ENCODE data around the gene ZDHHC8.

The ZDHHC8 gene

DNA sequence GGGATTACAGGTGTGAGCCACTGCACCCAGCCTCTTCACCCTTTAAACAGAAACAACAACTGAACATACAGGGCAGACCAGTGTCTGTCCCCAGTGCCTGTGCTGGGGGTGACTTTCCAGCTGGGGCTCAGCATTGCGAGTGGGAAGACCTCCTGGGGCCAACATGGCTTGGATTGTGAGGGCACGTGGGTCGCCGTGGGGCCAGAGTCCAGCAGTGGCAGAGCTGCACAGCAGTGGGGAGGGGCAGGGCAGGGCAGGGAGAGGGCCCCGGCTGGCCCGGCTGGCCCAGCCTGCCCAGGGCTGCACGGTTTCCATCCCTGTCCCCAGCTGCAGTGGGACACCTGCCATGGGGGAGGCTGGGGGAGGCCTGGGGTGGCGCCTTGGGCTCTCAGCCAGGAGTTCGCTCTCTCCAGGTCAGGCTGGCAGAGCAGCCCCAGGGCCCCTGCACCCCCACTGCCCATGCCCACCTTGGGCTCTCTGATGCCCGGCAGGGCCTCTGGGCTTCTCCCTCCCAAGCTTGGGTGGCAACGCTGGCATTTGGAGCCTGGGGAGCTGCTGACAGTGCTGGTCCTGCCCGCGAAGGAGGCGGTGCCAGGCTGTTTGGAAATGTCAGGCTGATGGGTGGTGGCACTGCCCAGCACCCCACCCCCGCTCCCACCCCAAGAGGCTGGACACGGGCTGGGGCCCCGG is 49.7 kb downstream of the ZDHHC8 start:
- Histone ChIP-seq H2BK12ac (ENCODE audit: low read length) (no peak overlapping the region), H3K23ac (ENCODE audit: low read depth, low read length, poor library complexity) (peak overlapping the region; percentile 44), H3K4me3 (ENCODE audit: low read length in 2 of 2) (no peak overlapping the region), H2BK15ac (ENCODE audit: low read length) (no peak overlapping the region), H3K9ac (ENCODE audit: low read depth, low read length, poor library complexity) (no peak overlapping the region), H3K27me3 (ENCODE audit: control insufficient read depth in 3 of 3, insufficient read depth in 3 of 3, low read depth in 1 of 3, low read length in 3 of 3) (peaks cover 0 to 40% (median 0%) of the 10 kb centered on the region in 3 experiments), H3K79me1 (ENCODE audit: low read depth, low read length) (no peaks in the 10 kb centered on the region), H2BK120ac (ENCODE audit: low read depth, low read length) (peak overlapping the region; percentile 31), H3K14ac (ENCODE audit: low read length) (peak overlapping the region; percentile 71), H3K4me1 (ENCODE audit: control insufficient read depth in 2 of 2, insufficient read depth in 1 of 2, low read depth in 1 of 2, low read length in 2 of 2) (peaks cover 0 to 4% of the 10 kb centered on the region in 2 donors), H3K36me3 (replicated peaks in 1 of 2; ENCODE audit: control insufficient read depth in 2 of 2, insufficient read depth in 2 of 2, low read length in 2 of 2) (no peaks in the 10 kb centered on the region), H3K27ac (replicated peaks; ENCODE audit: low read length) (no peak overlapping the region), H2AFZ (ENCODE audit: low read length) (no peak overlapping the region), H4K91ac (ENCODE audit: low read depth, low read length, poor library complexity) (no peak overlapping the region), H3K4me2 (ENCODE audit: insufficient read depth, low read length, poor library complexity, severe bottlenecking) (no peak overlapping the region), H3K9me3 (replicated peaks in 1 of 2; ENCODE audit: control insufficient read depth in 2 of 2, insufficient read depth in 1 of 2, low read depth in 1 of 2, low read length in 2 of 2) (no peaks in the 10 kb centered on the region), H3K18ac (ENCODE audit: low read length) (peak overlapping the region; percentile 27), H2BK5ac (ENCODE audit: low read length) (no peak overlapping the region), H2AK5ac (ENCODE audit: low read depth, low read length) (peak overlapping the region; percentile 46), H3K4ac (ENCODE audit: low read length) (peak overlapping the region; percentile 66), H4K8ac (ENCODE audit: low read depth, low read length) (no peak overlapping the region)
- DNase-seq (ENCODE audit: low spot score), result no peak
- no CpG with 5 or more reads among the region's 17 CpGs for WGBS, 2 donors (ENCODE audit: extremely low coverage in 2 of 2, insufficient read length in 2 of 2, insufficient replicate concordance in 1 of 2)

DNA sequence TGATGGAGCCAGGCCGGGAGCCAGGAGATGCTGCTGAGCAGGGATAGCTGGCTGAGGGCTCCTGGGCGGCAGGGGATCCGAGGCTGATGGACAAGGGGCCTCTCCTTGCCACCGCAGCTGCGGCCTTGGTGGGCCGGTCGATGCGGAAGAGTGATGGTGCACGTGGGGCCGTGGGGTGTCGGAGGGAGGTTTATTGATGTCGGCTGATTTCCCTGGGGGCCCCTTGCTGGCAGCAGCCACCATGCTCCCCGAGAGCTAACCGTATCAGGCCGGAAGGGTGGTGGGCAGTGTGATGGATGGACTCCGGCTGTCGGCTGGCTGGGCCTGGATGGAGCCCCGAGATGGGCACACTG is 50.3 kb downstream of the ZDHHC8 start:
- Histone ChIP-seq H2BK120ac (ENCODE audit: low read depth, low read length) (peak overlapping the region; percentile 31), H3K4me2 (ENCODE audit: insufficient read depth, low read length, poor library complexity, severe bottlenecking) (no peak overlapping the region), H2BK15ac (ENCODE audit: low read length) (no peak overlapping the region), H3K4me1 (ENCODE audit: control insufficient read depth in 2 of 2, insufficient read depth in 1 of 2, low read depth in 1 of 2, low read length in 2 of 2) (peaks cover 0 to 8% of the 10 kb centered on the region in 2 donors), H3K79me1 (ENCODE audit: low read depth, low read length) (no peaks in the 10 kb centered on the region), H3K36me3 (replicated peaks in 1 of 2; ENCODE audit: control insufficient read depth in 2 of 2, insufficient read depth in 2 of 2, low read length in 2 of 2) (no peaks in the 10 kb centered on the region), H2AFZ (ENCODE audit: low read length) (no peak overlapping the region), H3K27ac (replicated peaks; ENCODE audit: low read length) (no peak overlapping the region), H3K18ac (ENCODE audit: low read length) (peak overlapping the region; percentile 71), H2BK5ac (ENCODE audit: low read length) (no peak overlapping the region), H3K4ac (ENCODE audit: low read length) (peak overlapping the region; percentile 66), H3K9me3 (replicated peaks in 1 of 2; ENCODE audit: control insufficient read depth in 2 of 2, insufficient read depth in 1 of 2, low read depth in 1 of 2, low read length in 2 of 2) (no peaks in the 10 kb centered on the region), H3K4me3 (ENCODE audit: low read length in 2 of 2) (no peak overlapping the region), H2BK12ac (ENCODE audit: low read length) (no peak overlapping the region), H2AK5ac (ENCODE audit: low read depth, low read length) (peak overlapping the region; percentile 53), H3K27me3 (ENCODE audit: control insufficient read depth in 3 of 3, insufficient read depth in 3 of 3, low read depth in 1 of 3, low read length in 3 of 3) (peaks cover 0 to 40% (median 0%) of the 10 kb centered on the region in 3 experiments), H3K23ac (ENCODE audit: low read depth, low read length, poor library complexity) (peak overlapping the region; percentile 44), H3K14ac (ENCODE audit: low read length) (peak overlapping the region; percentile 38), H4K8ac (ENCODE audit: low read depth, low read length) (no peak overlapping the region), H4K91ac (ENCODE audit: low read depth, low read length, poor library complexity) (no peak overlapping the region), H3K9ac (ENCODE audit: low read depth, low read length, poor library complexity) (no peak overlapping the region)
- no peak for DNase-seq (ENCODE audit: low spot score)
- WGBS, 2 donors (ENCODE audit: extremely low coverage in 2 of 2, insufficient read length in 2 of 2, insufficient replicate concordance in 1 of 2), result no CpG with 5 or more reads among the region's 18 CpGs

DNA sequence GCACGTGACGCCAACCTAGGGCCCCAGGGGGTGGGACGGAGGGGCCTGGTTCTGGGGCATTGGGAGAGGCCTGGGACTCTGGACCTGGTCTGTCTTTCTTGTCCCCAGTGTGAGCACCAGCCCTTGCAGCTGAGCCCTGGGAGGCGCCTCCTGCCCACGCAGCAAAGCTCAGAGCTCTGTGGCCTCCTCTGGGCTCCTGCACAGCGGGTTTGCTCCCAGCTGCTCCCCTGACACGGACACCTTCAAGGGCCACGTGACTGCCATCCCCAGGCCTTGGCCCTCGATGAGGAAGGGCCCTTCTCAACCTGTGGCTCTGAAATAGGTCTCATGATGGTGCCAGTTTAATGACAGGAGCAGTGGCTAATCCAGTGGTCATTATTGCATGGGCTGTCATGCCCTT is 50.8 kb downstream of the ZDHHC8 start:
- no peak overlapping the region for H2BK12ac ChIP-seq (ENCODE audit: low read length)
- no peak overlapping the region for H2BK120ac ChIP-seq (ENCODE audit: low read depth, low read length)
- no peak overlapping the region for H4K91ac ChIP-seq (ENCODE audit: low read depth, low read length, poor library complexity)
- WGBS, 2 donors (ENCODE audit: extremely low coverage in 2 of 2, insufficient read length in 2 of 2, insufficient replicate concordance in 1 of 2), result no CpG with 5 or more reads among the region's 9 CpGs
- peak overlapping the region; percentile 43 for H2BK15ac ChIP-seq (ENCODE audit: low read length)
- H3K9ac ChIP-seq (ENCODE audit: low read depth, low read length, poor library complexity), result no peak overlapping the region
- H3K36me3 ChIP-seq (replicated peaks in 1 of 2; ENCODE audit: control insufficient read depth in 2 of 2, insufficient read depth in 2 of 2, low read length in 2 of 2), result no peaks in the 10 kb centered on the region
- H3K4ac ChIP-seq (ENCODE audit: low read length), result no peak overlapping the region
- peaks cover 0 to 38% (median 0%) of the 10 kb centered on the region in 3 experiments for H3K27me3 ChIP-seq (ENCODE audit: control insufficient read depth in 3 of 3, insufficient read depth in 3 of 3, low read depth in 1 of 3, low read length in 3 of 3)
- H2BK5ac ChIP-seq (ENCODE audit: low read length), result no peak overlapping the region
- no peak overlapping the region for H3K4me2 ChIP-seq (ENCODE audit: insufficient read depth, low read length, poor library complexity, severe bottlenecking)
- peaks cover 0 to 10% of the 10 kb centered on the region in 2 donors for H3K4me1 ChIP-seq (ENCODE audit: control insufficient read depth in 2 of 2, insufficient read depth in 1 of 2, low read depth in 1 of 2, low read length in 2 of 2)
- H4K8ac ChIP-seq (ENCODE audit: low read depth, low read length), result no peak overlapping the region
- no peak overlapping the region for H3K14ac ChIP-seq (ENCODE audit: low read length)
- no peak for DNase-seq (ENCODE audit: low spot score)
- H3K9me3 ChIP-seq (replicated peaks in 1 of 2; ENCODE audit: control insufficient read depth in 2 of 2, insufficient read depth in 1 of 2, low read depth in 1 of 2, low read length in 2 of 2), result no peaks in the 10 kb centered on the region
- H3K27ac ChIP-seq (replicated peaks; ENCODE audit: low read length), result no peak overlapping the region
- no peak overlapping the region for H3K4me3 ChIP-seq (ENCODE audit: low read length in 2 of 2)
- H2AK5ac ChIP-seq (ENCODE audit: low read depth, low read length), result peak overlapping the region; percentile 53
- H2AFZ ChIP-seq (ENCODE audit: low read length), result no peak overlapping the region
- peak overlapping the region; percentile 44 for H3K23ac ChIP-seq (ENCODE audit: low read depth, low read length, poor library complexity)
- peak overlapping the region; percentile 71 for H3K18ac ChIP-seq (ENCODE audit: low read length)
- peaks cover 3% of the 10 kb centered on the region for H3K79me1 ChIP-seq (ENCODE audit: low read depth, low read length)

DNA sequence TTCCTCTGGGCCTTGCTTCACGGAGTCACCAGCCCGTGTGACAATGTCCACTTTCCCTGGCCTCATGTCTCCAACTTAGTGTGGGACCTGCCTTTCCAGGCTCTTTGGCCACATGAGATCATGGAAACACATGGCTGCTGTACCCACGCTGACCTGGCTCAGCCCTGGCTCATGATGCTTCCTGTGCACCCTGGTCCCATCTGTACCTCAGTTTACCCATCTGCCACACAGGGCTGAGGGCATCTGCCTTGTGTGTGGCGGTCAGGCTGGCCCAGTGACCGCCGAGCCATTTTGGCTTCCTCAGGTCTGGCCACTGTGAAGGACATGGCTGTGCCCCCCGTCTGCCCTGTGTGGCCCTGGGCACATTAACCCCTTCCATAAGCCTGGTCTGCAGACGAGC is 51.5 kb downstream of the ZDHHC8 start:
- Histone ChIP-seq H2BK12ac (ENCODE audit: low read length) (peak overlapping the region; percentile 46), H3K4ac (ENCODE audit: low read length) (peak overlapping the region; percentile 58), H2BK15ac (ENCODE audit: low read length) (peak overlapping the region; percentile 78), H3K14ac (ENCODE audit: low read length) (peak overlapping the region; percentile 89), H3K23ac (ENCODE audit: low read depth, low read length, poor library complexity) (peak overlapping the region; percentile 68), H2AK5ac (ENCODE audit: low read depth, low read length) (peak overlapping the region; percentile 91), H2BK120ac (ENCODE audit: low read depth, low read length) (no peak overlapping the region), H3K9me3 (replicated peaks in 1 of 2; ENCODE audit: control insufficient read depth in 2 of 2, insufficient read depth in 1 of 2, low read depth in 1 of 2, low read length in 2 of 2) (no peaks in the 10 kb centered on the region), H3K9ac (ENCODE audit: low read depth, low read length, poor library complexity) (peak overlapping the region; percentile 63), H3K4me2 (ENCODE audit: insufficient read depth, low read length, poor library complexity, severe bottlenecking) (no peak overlapping the region), H4K8ac (ENCODE audit: low read depth, low read length) (no peak overlapping the region), H3K27me3 (ENCODE audit: control insufficient read depth in 3 of 3, insufficient read depth in 3 of 3, low read depth in 1 of 3, low read length in 3 of 3) (peaks cover 0 to 32% (median 0%) of the 10 kb centered on the region in 3 experiments), H3K18ac (ENCODE audit: low read length) (peak overlapping the region; percentile 27), H3K4me3 (ENCODE audit: low read length in 2 of 2) (no peak overlapping the region), H3K36me3 (replicated peaks in 1 of 2; ENCODE audit: control insufficient read depth in 2 of 2, insufficient read depth in 2 of 2, low read length in 2 of 2) (no peaks in the 10 kb centered on the region), H3K79me1 (ENCODE audit: low read depth, low read length) (peaks cover 3% of the 10 kb centered on the region), H2BK5ac (ENCODE audit: low read length) (no peak overlapping the region), H2AFZ (ENCODE audit: low read length) (no peak overlapping the region), H3K27ac (replicated peaks; ENCODE audit: low read length) (no peak overlapping the region), H3K4me1 (ENCODE audit: control insufficient read depth in 2 of 2, insufficient read depth in 1 of 2, low read depth in 1 of 2, low read length in 2 of 2) (peaks cover 0 to 10% of the 10 kb centered on the region in 2 donors), H4K91ac (ENCODE audit: low read depth, low read length, poor library complexity) (no peak overlapping the region)
- no peak for DNase-seq (ENCODE audit: low spot score)
- WGBS, 2 donors (ENCODE audit: extremely low coverage in 2 of 2, insufficient read length in 2 of 2, insufficient replicate concordance in 1 of 2), result no CpG with 5 or more reads among the region's 8 CpGs
